H9 (cell line): ENCODE data around the gene CELF4. TPM values are rescaled to one million over a fixed set of nuclear protein-coding genes. Genes with fewer than 3 reads are reported as not detected.

Experiments used
- DNase-seq: peaks from one replicate; pipeline ENCODE4 v3.0.0-alpha.2; 2017
- H2AFZ ChIP-seq: one replicate; pipeline ENCODE4 v1.6.1; 2013; ENCODE audit warnings: mild to moderate bottlenecking, low read length, control low read depth, moderate library complexity
- H2AK5ac ChIP-seq: 2 replicates; pipeline ENCODE4 v1.6.1; 2013; ENCODE audit warnings: low read length, control low read depth, mixed read lengths; ENCODE audit not compliant: insufficient read length
- H2BK120ac ChIP-seq: one replicate; pipeline ENCODE4 v1.6.1; 2013; ENCODE audit warnings: low read depth, mild to moderate bottlenecking, low read length, control low read depth, inconsistent platforms; ENCODE audit not compliant: poor library complexity, severe bottlenecking
- H2BK12ac ChIP-seq: 2 replicates; pipeline ENCODE4 v1.6.1; 2013; ENCODE audit warnings: low read length, control low read depth, mixed read lengths, low read depth; ENCODE audit not compliant: insufficient read length
- H2BK15ac ChIP-seq: 2 replicates; pipeline ENCODE4 v1.6.1; 2013; ENCODE audit warnings: low read depth, low read length, control low read depth
- H2BK20ac ChIP-seq: one replicate; pipeline ENCODE4 v1.6.1; 2013; ENCODE audit warnings: low read depth, mild to moderate bottlenecking, low read length, control low read depth, inconsistent platforms; ENCODE audit not compliant: poor library complexity, severe bottlenecking
- H2BK5ac ChIP-seq: 2 replicates; pipeline ENCODE4 v1.6.1; 2013; ENCODE audit warnings: low read length, control low read depth, mixed read lengths; ENCODE audit not compliant: insufficient read length
- H3K14ac ChIP-seq: 2 replicates; pipeline ENCODE4 v1.6.1; 2013; ENCODE audit warnings: low read length, control low read depth; ENCODE audit not compliant: insufficient read depth
- H3K18ac ChIP-seq: 2 replicates; pipeline ENCODE4 v1.6.1; 2013; ENCODE audit warnings: low read depth, mild to moderate bottlenecking, mixed read lengths, low read length, control low read depth; ENCODE audit not compliant: insufficient read length
- H3K23ac ChIP-seq: 2 replicates; pipeline ENCODE4 v1.6.1; 2013; ENCODE audit warnings: low read length, control low read depth, mixed read lengths, low read depth; ENCODE audit not compliant: insufficient read length
- H3K23me2 ChIP-seq: 2 replicates; pipeline ENCODE4 v1.6.1; 2013; ENCODE audit warnings: low read depth, mild to moderate bottlenecking, mixed read lengths, low read length, control low read depth; ENCODE audit not compliant: insufficient read length, poor library complexity, severe bottlenecking
- H3K27ac ChIP-seq: 2 replicates; pipeline ENCODE4 v1.5.1; 2013; ENCODE audit warnings: low read length, control low read depth, mixed read lengths, low read depth; ENCODE audit not compliant: insufficient read length
- H3K27me3 ChIP-seq: 2 replicates; pipeline ENCODE4 v1.6.1; 2013; ENCODE audit warnings: low read length, control low read depth, inconsistent platforms; ENCODE audit not compliant: insufficient read depth
- H3K4ac ChIP-seq: 2 replicates; pipeline ENCODE4 v1.6.1; 2013; ENCODE audit warnings: low read depth, mild to moderate bottlenecking, control low read depth, inconsistent platforms, low read length, moderate library complexity
- H3K4me1 ChIP-seq: 2 replicates; pipeline ENCODE4 v1.6.1; 2013; ENCODE audit warnings: low read length, control low read depth, inconsistent platforms; ENCODE audit not compliant: insufficient read depth
- H3K4me2 ChIP-seq: 2 replicates; pipeline ENCODE4 v1.6.1; 2013; ENCODE audit warnings: low read length, control low read depth, mixed read lengths; ENCODE audit not compliant: insufficient read length, insufficient read depth
- H3K56ac ChIP-seq: 2 replicates; pipeline ENCODE4 v1.6.1; 2013; ENCODE audit warnings: low read depth, mild to moderate bottlenecking, mixed read lengths, low read length, control low read depth; ENCODE audit not compliant: insufficient read length
- H3K79me1 ChIP-seq: 2 replicates; pipeline ENCODE4 v1.6.1; 2013; ENCODE audit warnings: low read depth, mild to moderate bottlenecking, moderate library complexity, low read length, control low read depth, inconsistent platforms; ENCODE audit not compliant: insufficient read depth, poor library complexity, severe bottlenecking
- H3K79me2 ChIP-seq: 2 replicates; pipeline ENCODE4 v1.6.1; 2013; ENCODE audit warnings: low read length, control low read depth, inconsistent platforms; ENCODE audit not compliant: insufficient read depth
- H3K9ac ChIP-seq: 2 replicates; pipeline ENCODE4 v1.6.1; 2013; ENCODE audit warnings: low read length, control low read depth, mixed read lengths; ENCODE audit not compliant: insufficient read length; ENCODE audit errors: extremely low read depth
- H3K9me3 ChIP-seq: one replicate; pipeline ENCODE4 v1.6.1; 2013; ENCODE audit warnings: low read depth, low read length, inconsistent platforms; ENCODE audit not compliant: control insufficient read depth
- H3T11ph ChIP-seq: one replicate; pipeline ENCODE4 v1.6.1; 2013; ENCODE audit warnings: mild to moderate bottlenecking, low read length, control low read depth, inconsistent platforms
- H4K20me1 ChIP-seq: one replicate; pipeline ENCODE4 v1.6.1; 2013; ENCODE audit not compliant: control insufficient read depth, insufficient read length, insufficient read depth
- H4K5ac ChIP-seq: 2 replicates; pipeline ENCODE4 v1.6.1; 2013; ENCODE audit warnings: low read depth, mild to moderate bottlenecking, mixed read lengths, low read length, control low read depth; ENCODE audit not compliant: insufficient read length
- H4K8ac ChIP-seq: replicated peaks from 2 replicates; pipeline ENCODE4 v1.6.1; 2013; ENCODE audit warnings: low read length, control low read depth, mixed read lengths, low read depth; ENCODE audit not compliant: insufficient read length
- H4K91ac ChIP-seq: 2 replicates; pipeline ENCODE4 v1.6.1; 2013; ENCODE audit warnings: low read depth, mild to moderate bottlenecking, moderate library complexity, mixed read lengths, low read length, control low read depth; ENCODE audit not compliant: insufficient read length
- H3K27ac Mint-ChIP-seq, 3 experiments: 2 replicates in 2 of 3; 3 replicates in 1 of 3; pipeline ENCODE4 v1.8.0; 2020 to 2021; ENCODE audit warnings: mixed read lengths in 3 of 3, mild to moderate bottlenecking in 1 of 3, moderate library complexity in 1 of 3
- H3K27me3 Mint-ChIP-seq: 2 replicates; pipeline ENCODE4 v1.8.0; 2021; ENCODE audit warnings: low read depth, mild to moderate bottlenecking, moderate library complexity, mixed read lengths
- H3K36me3 Mint-ChIP-seq, 3 experiments: 2 replicates in 2 of 3; 3 replicates in 1 of 3; pipeline ENCODE4 v1.8.0; 2020 to 2021; ENCODE audit warnings: low read depth in 3 of 3, mixed read lengths in 3 of 3; ENCODE audit not compliant: insufficient read depth in 1 of 3
- H3K4me1 Mint-ChIP-seq, 2 experiments: 2 replicates each; pipeline ENCODE4 v1.8.0; 2020; ENCODE audit warnings: mixed read lengths in 2 of 2
- H3K4me3 Mint-ChIP-seq, 2 experiments: 2 replicates in 1 of 2; 3 replicates in 1 of 2; pipeline ENCODE4 v1.8.0; 2020 to 2021; ENCODE audit warnings: mild to moderate bottlenecking in 2 of 2, mixed read lengths in 2 of 2, moderate library complexity in 1 of 2
- H3K9me3 Mint-ChIP-seq, 2 experiments: 2 replicates in 1 of 2; 3 replicates in 1 of 2; pipeline ENCODE4 v1.8.0; 2020; ENCODE audit warnings: mild to moderate bottlenecking in 2 of 2, mixed read lengths in 2 of 2, moderate library complexity in 1 of 2
- WGBS: extraction: QIAGEN DNeasy Blood & Tissue Kit; methylation state at CpG from one replicate; pipeline ENCODE4 v1.1.7; 2013; ENCODE audit warnings: missing lambda C conversion rate, low lambda C conversion rate, mixed read lengths; ENCODE audit not compliant: insufficient read length; ENCODE audit errors: extremely low coverage; 5-methylcytosine and 5-hydroxymethylcytosine counted together
- total RNA-seq: library from RNA; stranded (reverse); gene quantifications from 2 replicates; pipeline ENCODE4 v1.2.1, GENCODE V29; 2021
- TF ChIP-seq, protein P1 (sequence below): fragments of 200-600 bp; sonication (generic); conservative IDR thresholded peaks from 3 replicates; pipeline ENCODE4 v1.8.0; 2021; ENCODE audit warnings: antibody characterized with exemption, mild to moderate bottlenecking

The CELF4 gene
- total RNA-seq, 1 experiment from 2014 or later, result 1.1 TPM

DNA sequence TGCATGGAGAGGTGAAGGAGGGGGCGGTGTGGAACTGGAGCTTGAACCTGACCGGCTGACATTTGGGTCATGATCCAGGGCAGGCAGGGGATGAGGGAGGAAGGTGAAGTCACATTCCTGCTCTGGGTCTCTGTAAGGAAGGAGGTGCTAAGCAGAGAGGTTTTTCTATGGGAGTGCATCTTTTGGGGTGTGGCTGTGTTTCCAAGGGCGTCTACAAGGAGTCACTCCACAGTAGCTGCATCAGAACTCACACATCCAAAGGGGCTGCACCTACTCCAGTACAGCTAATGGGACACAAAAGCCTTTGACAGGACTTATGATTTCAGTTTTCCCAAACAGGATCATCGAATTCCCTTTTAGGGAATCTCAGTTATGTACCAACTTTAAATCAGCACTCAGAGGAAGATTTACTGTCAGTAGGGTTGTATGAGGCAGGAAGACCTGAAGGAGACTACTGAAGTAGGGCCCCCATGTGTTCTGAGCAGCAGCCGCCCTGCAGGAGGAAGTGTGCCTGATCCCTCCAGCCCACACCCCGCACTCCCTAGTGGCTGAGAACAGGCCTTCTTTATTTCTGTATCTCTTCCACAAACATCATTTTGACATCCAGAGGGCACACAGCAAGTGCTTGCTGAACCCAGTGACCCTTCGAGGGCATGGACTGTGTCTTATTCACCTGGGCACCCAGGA is 137.2 kb downstream of the CELF4 start:
- DNase-seq, result no peak
- Histone ChIP-seq H3K18ac (no peak overlapping the region), H3K23ac (no peak overlapping the region), H4K5ac (no peak overlapping the region), H2BK20ac (no peak overlapping the region), H3K79me2 (no peaks in the 10 kb centered on the region), H3K27me3 (no peaks in the 10 kb centered on the region), H3K4ac (no peak overlapping the region), H2BK12ac (no peak overlapping the region), H2BK120ac (no peak overlapping the region), H3K23me2 (no peaks in the 10 kb centered on the region), H4K20me1 (no peaks in the 10 kb centered on the region), H3K9ac (no peak overlapping the region), H3K56ac (no peak overlapping the region), H2AFZ (no peak overlapping the region), H3K9me3 (no peaks in the 10 kb centered on the region), H4K8ac (no peak overlapping the region), H3K14ac (no peak overlapping the region; the same call in 1 of the 2 replicates), H4K91ac (no peak overlapping the region), H3K4me2 (no peak overlapping the region), H2AK5ac (no peak overlapping the region), H3T11ph (no peak overlapping the region), H2BK5ac (no peak overlapping the region), H2BK15ac (no peak overlapping the region), H3K27ac (no peak overlapping the region), H3K79me1 (no peaks in the 10 kb centered on the region), H3K4me1 (no peaks in the 10 kb centered on the region)
- H3K27me3 Mint-ChIP-seq, result no peaks in the 10 kb centered on the region; the same call in none of the 2 replicates
- no CpG with 5 or more reads among the region's 7 CpGs for WGBS
- H3K9me3 Mint-ChIP-seq, result no peaks in the 10 kb centered on the region
- peaks cover 4 to 5% of the 10 kb centered on the region in 2 experiments; a peak in 3 of 4 replicates for H3K4me1 Mint-ChIP-seq
- H3K36me3 Mint-ChIP-seq, result no peaks in the 10 kb centered on the region; a peak in 2 of 7 replicates
- H3K4me3 Mint-ChIP-seq, result no peak overlapping the region
- TF ChIP-seq, protein P1, sequence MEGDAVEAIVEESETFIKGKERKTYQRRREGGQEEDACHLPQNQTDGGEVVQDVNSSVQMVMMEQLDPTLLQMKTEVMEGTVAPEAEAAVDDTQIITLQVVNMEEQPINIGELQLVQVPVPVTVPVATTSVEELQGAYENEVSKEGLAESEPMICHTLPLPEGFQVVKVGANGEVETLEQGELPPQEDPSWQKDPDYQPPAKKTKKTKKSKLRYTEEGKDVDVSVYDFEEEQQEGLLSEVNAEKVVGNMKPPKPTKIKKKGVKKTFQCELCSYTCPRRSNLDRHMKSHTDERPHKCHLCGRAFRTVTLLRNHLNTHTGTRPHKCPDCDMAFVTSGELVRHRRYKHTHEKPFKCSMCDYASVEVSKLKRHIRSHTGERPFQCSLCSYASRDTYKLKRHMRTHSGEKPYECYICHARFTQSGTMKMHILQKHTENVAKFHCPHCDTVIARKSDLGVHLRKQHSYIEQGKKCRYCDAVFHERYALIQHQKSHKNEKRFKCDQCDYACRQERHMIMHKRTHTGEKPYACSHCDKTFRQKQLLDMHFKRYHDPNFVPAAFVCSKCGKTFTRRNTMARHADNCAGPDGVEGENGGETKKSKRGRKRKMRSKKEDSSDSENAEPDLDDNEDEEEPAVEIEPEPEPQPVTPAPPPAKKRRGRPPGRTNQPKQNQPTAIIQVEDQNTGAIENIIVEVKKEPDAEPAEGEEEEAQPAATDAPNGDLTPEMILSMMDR, result no peak
- no peak overlapping the region for H3K27ac Mint-ChIP-seq
